ENCODE data around the gene CT45A10.
"Not testable (repeated sequence)": the region's sequence is repeated elsewhere in the genome, so short reads cannot be mapped to it uniquely, and the experiment has no call there.

GRCh38 chrX:135837180-135837579 is 56.1 kb downstream of the CT45A10 start, which contains the start of gene CT45A7:
- TF ChIP-seq, protein P1, sequence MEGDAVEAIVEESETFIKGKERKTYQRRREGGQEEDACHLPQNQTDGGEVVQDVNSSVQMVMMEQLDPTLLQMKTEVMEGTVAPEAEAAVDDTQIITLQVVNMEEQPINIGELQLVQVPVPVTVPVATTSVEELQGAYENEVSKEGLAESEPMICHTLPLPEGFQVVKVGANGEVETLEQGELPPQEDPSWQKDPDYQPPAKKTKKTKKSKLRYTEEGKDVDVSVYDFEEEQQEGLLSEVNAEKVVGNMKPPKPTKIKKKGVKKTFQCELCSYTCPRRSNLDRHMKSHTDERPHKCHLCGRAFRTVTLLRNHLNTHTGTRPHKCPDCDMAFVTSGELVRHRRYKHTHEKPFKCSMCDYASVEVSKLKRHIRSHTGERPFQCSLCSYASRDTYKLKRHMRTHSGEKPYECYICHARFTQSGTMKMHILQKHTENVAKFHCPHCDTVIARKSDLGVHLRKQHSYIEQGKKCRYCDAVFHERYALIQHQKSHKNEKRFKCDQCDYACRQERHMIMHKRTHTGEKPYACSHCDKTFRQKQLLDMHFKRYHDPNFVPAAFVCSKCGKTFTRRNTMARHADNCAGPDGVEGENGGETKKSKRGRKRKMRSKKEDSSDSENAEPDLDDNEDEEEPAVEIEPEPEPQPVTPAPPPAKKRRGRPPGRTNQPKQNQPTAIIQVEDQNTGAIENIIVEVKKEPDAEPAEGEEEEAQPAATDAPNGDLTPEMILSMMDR (IDR thresholded peaks at IDR 0.05) = not testable (repeated sequence)
- not testable (repeated sequence) for TF ChIP-seq EP300 (IDR thresholded peaks at IDR 0.05); POLR2A (IDR thresholded peaks at IDR 0.05; ENCODE audit: low read depth); POLR2AphosphoS5 (IDR thresholded peaks at IDR 0.05)
